ENCODE results near the gene BTN1A1.

GRCh38 chr6:26491604-26492003, 8.5 kb upstream of the BTN1A1 start:
- TF ChIP-seq CTCF (IDR thresholded peaks at IDR 0.05) (no peak), POLR2A (IDR thresholded peaks at IDR 0.05) (no peak)
